Fibroblast of villous mesenchyme (primary cell): ENCODE results near the gene GPR137B. TPM values are rescaled to one million over a fixed set of nuclear protein-coding genes. Genes with fewer than 3 reads are reported as not detected.

Experiments
- DNase-seq: peaks from one replicate; pipeline ENCODE4 v3.0.0-alpha.2; 2010; ENCODE audit warnings: low read depth
- H3K4me3 ChIP-seq: 2 replicates; pipeline ENCODE4 v1.5.1; 2011; ENCODE audit warnings: low read depth, mild to moderate bottlenecking, low read length
- total RNA-seq: library from RNA; depleted of rRNA; stranded (reverse); fragments of >200 nt; gene quantifications from 2 replicates; pipeline ENCODE4 v1.2.3, GENCODE V29; 2012
- TF ChIP-seq, protein P1 (sequence below): IDR thresholded peaks from 2 replicates; pipeline ENCODE4 v1.5.1; 2012; ENCODE audit warnings: low read depth, mild to moderate bottlenecking, low read length; ENCODE audit not compliant: insufficient read depth

GPR137B gene
- total RNA-seq, 1 donor = 13.0 TPM

DNA sequence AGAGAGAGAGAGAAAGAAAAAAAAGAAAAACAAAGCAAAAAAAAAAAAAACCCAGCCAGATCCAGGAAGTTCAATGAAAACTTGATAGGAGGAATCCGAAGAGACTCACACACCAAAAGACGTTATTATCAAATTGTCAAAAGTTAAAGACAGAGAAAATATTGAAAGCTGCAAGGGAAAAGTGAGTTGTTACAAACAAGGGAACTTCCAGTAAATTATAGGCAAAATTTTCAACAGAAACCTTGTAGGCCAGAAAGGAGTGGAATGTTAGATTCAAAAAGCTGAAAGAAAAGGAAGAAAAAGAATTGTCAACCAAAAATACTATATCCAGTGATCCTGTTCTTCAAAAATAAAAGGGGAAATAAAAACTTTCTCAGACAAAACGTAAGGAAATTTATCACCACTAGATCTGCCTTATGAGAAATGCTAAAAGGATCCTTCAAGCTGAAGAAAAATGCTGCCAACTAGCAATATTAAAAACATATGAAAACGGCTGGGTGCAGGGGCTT lies 115.8 kb downstream of the GPR137B start:
- H3K4me3 ChIP-seq = no peak overlapping the region
- no peak for DNase-seq
- TF ChIP-seq, protein P1, sequence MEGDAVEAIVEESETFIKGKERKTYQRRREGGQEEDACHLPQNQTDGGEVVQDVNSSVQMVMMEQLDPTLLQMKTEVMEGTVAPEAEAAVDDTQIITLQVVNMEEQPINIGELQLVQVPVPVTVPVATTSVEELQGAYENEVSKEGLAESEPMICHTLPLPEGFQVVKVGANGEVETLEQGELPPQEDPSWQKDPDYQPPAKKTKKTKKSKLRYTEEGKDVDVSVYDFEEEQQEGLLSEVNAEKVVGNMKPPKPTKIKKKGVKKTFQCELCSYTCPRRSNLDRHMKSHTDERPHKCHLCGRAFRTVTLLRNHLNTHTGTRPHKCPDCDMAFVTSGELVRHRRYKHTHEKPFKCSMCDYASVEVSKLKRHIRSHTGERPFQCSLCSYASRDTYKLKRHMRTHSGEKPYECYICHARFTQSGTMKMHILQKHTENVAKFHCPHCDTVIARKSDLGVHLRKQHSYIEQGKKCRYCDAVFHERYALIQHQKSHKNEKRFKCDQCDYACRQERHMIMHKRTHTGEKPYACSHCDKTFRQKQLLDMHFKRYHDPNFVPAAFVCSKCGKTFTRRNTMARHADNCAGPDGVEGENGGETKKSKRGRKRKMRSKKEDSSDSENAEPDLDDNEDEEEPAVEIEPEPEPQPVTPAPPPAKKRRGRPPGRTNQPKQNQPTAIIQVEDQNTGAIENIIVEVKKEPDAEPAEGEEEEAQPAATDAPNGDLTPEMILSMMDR = no peak

Other genes with a start within 250 kb of the GPR137B start
- gene NID1, start 77.4 kb upstream of the GPR137B start, total RNA-seq = 204 and 211 TPM in 2 replicates
- 1.9 and 5.2 TPM in 2 replicates for gene ERO1B, start 139.4 kb downstream of the GPR137B start, total RNA-seq